ENCODE data around the gene MILR1. TPM values are rescaled to one million over a fixed set of nuclear protein-coding genes. Genes with fewer than 3 reads are reported as not detected.

Gene MILR1, protein sequence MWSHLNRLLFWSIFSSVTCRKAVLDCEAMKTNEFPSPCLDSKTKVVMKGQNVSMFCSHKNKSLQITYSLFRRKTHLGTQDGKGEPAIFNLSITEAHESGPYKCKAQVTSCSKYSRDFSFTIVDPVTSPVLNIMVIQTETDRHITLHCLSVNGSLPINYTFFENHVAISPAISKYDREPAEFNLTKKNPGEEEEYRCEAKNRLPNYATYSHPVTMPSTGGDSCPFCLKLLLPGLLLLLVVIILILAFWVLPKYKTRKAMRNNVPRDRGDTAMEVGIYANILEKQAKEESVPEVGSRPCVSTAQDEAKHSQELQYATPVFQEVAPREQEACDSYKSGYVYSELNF
- 1 to 10 TPM; 3.1 to 8.3 (median 4.3) TPM for total RNA-seq

DNA sequence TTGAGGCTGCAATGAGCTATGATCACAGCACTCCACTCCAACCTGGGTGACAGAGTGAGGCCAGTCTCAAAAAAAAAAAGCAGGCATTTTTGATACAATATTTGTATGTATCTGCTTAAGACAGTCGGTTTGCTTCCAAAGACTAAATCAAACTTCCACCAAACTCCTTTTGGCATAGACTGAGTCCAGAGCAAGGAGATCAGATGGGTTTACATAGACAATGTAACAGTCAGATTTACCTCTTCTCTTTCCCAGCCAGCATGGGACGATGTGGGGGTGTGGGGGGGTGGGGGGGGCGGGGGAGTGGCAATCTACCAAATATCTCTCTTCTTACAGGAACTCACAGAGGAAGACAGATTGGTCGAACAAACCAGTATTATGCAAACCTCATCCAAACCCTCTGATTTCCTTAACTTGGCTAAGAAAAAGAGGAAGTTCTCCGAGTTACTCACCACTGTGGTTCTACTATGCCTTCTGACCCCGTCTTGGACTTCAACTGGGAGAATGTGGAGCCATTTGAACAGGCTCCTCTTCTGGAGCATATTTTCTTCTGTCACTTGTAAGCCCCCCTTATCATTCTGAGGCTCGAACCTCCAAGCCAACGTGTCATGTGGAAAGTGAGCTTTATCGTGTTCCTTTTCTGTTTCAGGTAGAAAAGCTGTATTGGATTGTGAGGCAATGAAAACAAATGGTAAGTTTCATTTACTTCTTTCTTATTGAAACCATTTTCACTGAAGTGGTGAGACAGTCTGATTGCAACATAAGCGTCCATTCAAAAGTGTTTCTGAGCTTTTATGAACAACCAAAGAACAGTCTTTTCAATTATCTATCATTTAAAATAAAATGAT is at the start of gene MILR1:
TSS of gene MILR1 (plus strand) at position 451 of the 848 bp plus-strand sequence. CDS start at position 505, 54 bp downstream.
- Histone ChIP-seq H3K4me3 (peak within 1 kb of the TSS in 1 of 3 donors; percentile 47), H3K9me3 (no peaks in the 10 kb centered on the region), H3K27me3 (no peaks in the 10 kb centered on the region), H3K27ac (peak within 1 kb of the TSS; percentile 45 to 84), H3K4me1 (no peaks in the 10 kb centered on the region), H3K36me3 (no peaks in the 10 kb centered on the region)
- intact Hi-C loops (cut with DNase I; ENCODE audit: low total_unique reads): no loop called here
- peak in 1 of 2 donors; percentile 22 for DNase-seq (ENCODE audit: low spot score in 2 of 2)
- no peak for TF ChIP-seq POLR2A (IDR thresholded peaks at IDR 0.05)
- peak in 1 of 3 donors; percentile 26 for TF ChIP-seq POLR2AphosphoS5 (IDR thresholded peaks at IDR 0.05)
- TF ChIP-seq, protein P1, sequence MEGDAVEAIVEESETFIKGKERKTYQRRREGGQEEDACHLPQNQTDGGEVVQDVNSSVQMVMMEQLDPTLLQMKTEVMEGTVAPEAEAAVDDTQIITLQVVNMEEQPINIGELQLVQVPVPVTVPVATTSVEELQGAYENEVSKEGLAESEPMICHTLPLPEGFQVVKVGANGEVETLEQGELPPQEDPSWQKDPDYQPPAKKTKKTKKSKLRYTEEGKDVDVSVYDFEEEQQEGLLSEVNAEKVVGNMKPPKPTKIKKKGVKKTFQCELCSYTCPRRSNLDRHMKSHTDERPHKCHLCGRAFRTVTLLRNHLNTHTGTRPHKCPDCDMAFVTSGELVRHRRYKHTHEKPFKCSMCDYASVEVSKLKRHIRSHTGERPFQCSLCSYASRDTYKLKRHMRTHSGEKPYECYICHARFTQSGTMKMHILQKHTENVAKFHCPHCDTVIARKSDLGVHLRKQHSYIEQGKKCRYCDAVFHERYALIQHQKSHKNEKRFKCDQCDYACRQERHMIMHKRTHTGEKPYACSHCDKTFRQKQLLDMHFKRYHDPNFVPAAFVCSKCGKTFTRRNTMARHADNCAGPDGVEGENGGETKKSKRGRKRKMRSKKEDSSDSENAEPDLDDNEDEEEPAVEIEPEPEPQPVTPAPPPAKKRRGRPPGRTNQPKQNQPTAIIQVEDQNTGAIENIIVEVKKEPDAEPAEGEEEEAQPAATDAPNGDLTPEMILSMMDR (IDR thresholded peaks at IDR 0.05): no peak

DNA sequence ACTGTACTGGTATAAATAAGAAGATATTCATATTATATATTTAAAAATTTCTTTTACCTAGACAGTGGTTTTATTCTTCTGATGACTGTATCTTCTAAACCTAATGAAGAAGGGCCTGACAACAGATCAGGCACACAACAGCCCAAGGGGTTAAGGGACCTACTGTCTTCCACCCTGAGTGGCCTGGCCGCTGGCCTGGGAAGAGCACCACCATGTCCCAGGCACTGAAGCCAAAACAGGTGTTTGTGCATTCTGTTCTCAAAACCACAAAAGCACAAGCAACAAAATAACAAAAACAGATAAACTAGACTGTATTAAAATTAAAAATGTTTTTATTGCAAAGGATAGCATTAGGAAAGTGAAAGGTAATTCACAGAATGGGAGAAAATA is 49.2 kb upstream of the MILR1 start:
- no peaks in the 10 kb centered on the region for H3K4me1 ChIP-seq
- intact Hi-C loops (cut with DNase I; ENCODE audit: low total_unique reads): no loop called here
- DNase-seq (ENCODE audit: low spot score in 2 of 2): no peak

DNA sequence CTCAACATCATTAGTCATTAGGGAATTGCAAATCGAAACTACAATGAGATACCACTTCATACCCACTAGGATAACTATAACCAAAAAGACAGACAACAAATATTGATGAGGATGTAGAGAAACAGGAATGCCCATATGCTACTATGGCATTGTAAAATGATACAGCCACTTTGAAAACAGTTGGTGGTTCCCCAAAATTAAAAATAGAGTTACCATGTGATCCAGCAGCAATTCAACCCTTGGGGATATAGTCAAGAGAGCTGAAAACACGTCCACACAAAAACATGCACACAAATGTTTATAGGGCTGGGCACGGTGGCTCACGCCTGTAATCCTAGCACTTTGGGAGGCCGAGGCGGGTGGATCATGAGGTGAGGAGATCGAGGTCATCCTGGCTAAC is 48.3 kb upstream of the MILR1 start:
- no peak for TF ChIP-seq POLR2A (IDR thresholded peaks at IDR 0.05)
- TF ChIP-seq, protein P1 (IDR thresholded peaks at IDR 0.05): no peak
- no peak for TF ChIP-seq POLR2AphosphoS5 (IDR thresholded peaks at IDR 0.05)
- intact Hi-C loops (cut with DNase I; ENCODE audit: low total_unique reads): no loop called here
- Histone ChIP-seq H3K4me1 (no peaks in the 10 kb centered on the region), H3K27ac (no peak overlapping the region), H3K4me3 (no peak overlapping the region), H3K9me3 (no peaks in the 10 kb centered on the region), H3K27me3 (no peaks in the 10 kb centered on the region), H3K36me3 (no peaks in the 10 kb centered on the region)
- no peak for DNase-seq (ENCODE audit: low spot score in 2 of 2)

More for the DNA sequence above, 49.2 kb upstream of the MILR1 start:
- Histone ChIP-seq H3K4me3 (no peak overlapping the region), H3K27me3 (no peaks in the 10 kb centered on the region), H3K36me3 (no peaks in the 10 kb centered on the region), H3K9me3 (no peaks in the 10 kb centered on the region), H3K27ac (no peak overlapping the region)
- TF ChIP-seq, protein P1 (IDR thresholded peaks at IDR 0.05): no peak
- TF ChIP-seq POLR2AphosphoS5 (IDR thresholded peaks at IDR 0.05) (no peak), POLR2A (IDR thresholded peaks at IDR 0.05) (no peak)

DNA sequence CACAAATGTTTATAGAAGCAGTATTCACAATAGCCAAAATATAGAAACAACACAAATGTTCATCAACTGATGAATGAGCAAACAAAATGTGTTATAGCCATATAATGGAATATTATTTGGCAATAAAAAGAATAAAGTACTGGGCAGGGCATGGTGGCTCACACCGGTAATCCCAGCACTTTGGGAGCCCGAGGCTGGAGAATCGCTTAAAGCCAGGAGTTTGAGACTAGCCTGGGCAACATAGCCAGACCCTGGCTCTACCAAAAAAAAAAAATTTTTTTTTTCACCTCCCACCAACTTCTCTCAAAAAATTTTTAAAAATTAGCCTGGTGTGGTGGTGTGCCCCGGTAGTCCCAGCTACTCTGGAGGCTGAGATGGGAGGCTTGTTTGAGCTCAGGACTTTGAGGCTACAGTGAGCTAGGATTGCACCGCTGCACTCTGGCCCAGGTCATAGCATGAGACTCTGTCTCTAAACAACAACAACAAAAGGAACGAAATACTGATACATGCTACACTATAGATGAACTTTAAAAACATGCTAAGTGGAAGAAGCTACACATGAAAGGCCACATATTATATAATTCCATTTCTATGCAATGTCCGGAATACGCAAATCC is 47.6 kb upstream of the MILR1 start:
- TF ChIP-seq, protein P1 (IDR thresholded peaks at IDR 0.05): no peak
- TF ChIP-seq POLR2AphosphoS5 (IDR thresholded peaks at IDR 0.05): no peak
- TF ChIP-seq POLR2A (IDR thresholded peaks at IDR 0.05): no peak
- Histone ChIP-seq H3K4me3 (no peak overlapping the region), H3K9me3 (no peaks in the 10 kb centered on the region), H3K27ac (no peak overlapping the region), H3K4me1 (no peaks in the 10 kb centered on the region), H3K27me3 (no peaks in the 10 kb centered on the region), H3K36me3 (no peaks in the 10 kb centered on the region)
- intact Hi-C loops (cut with DNase I; ENCODE audit: low total_unique reads): no loop called here
- no peak for DNase-seq (ENCODE audit: low spot score in 2 of 2)

Measured in breast epithelium (tissue), 4 donors.